OCI-LY3 (cell line): ENCODE data around the gene CAMTA1.

ENCODE experiments used
- H2AFZ ChIP-seq: fragments of 200-600, 300-600 bp; shearing (Covaris generic); 2 replicates; pipeline ENCODE4 v1.6.0; 2014; ENCODE audit warnings: antibody characterized with exemption, low read depth, low read length
- H3K27ac ChIP-seq: fragments of 200-600, 300-600 bp; sonication (generic); 2 replicates; pipeline ENCODE4 v1.5.1; 2014; ENCODE audit warnings: mild to moderate bottlenecking, low read length, moderate library complexity, mixed read lengths
- H3K27me3 ChIP-seq: fragments of 200-600, 300-600 bp; sonication (generic); 2 replicates; pipeline ENCODE4 v1.6.1; 2014; ENCODE audit warnings: low read depth, low read length, mixed read lengths
- H3K36me3 ChIP-seq: fragments of 200-600, 300-600 bp; sonication (generic); replicated peaks from 2 replicates; pipeline ENCODE3; 2014; ENCODE audit warnings: low read depth, low read length, mixed read lengths
- H3K4me1 ChIP-seq: fragments of 300-600, 200-600 bp; sonication (generic); 2 replicates; pipeline ENCODE4 v1.6.1; 2014; ENCODE audit warnings: low read length, mixed read lengths
- H3K4me2 ChIP-seq: fragments of 200-600, 300-600 bp; sonication (generic); 2 replicates; pipeline ENCODE4 v1.6.1; 2014; ENCODE audit warnings: low read length, mixed read lengths
- H3K4me3 ChIP-seq: fragments of 300-600, 200-600 bp; sonication (generic); 2 replicates; pipeline ENCODE4 v1.5.1; 2014; ENCODE audit warnings: antibody characterized with exemption, mild to moderate bottlenecking, low read length, moderate library complexity
- H3K79me2 ChIP-seq: fragments of 300-600, 200-600 bp; shearing (Covaris generic); 2 replicates; pipeline ENCODE4 v1.6.1; 2014; ENCODE audit warnings: mild to moderate bottlenecking, low read length, mixed read lengths
- H3K9ac ChIP-seq: fragments of 300-600, 200-600 bp; shearing (Covaris generic); 2 replicates; pipeline ENCODE4 v1.6.0; 2014; ENCODE audit warnings: mild to moderate bottlenecking, low read length, moderate library complexity
- H3K9me3 ChIP-seq: fragments of 200-600, 300-600 bp; shearing (Covaris generic); 2 replicates; pipeline ENCODE4 v1.6.1; 2014; ENCODE audit warnings: low read length, mixed read lengths; ENCODE audit not compliant: insufficient read depth
- H4K20me1 ChIP-seq: fragments of 200-600, 300-600 bp; sonication (generic); 2 replicates; pipeline ENCODE4 v1.6.1; 2016; ENCODE audit warnings: low read length, mixed read lengths; ENCODE audit not compliant: insufficient read depth
- EZH2phosphoT487 ChIP-seq: fragments of 200-600 bp; shearing (Covaris generic); IDR thresholded peaks from 2 replicates; pipeline ENCODE4 v1.6.1; 2018; ENCODE audit warnings: antibody characterized with exemption, mixed run types, low read depth
- TF ChIP-seq, protein P1 (sequence below): fragments of 200-600, 300-600 bp; sonication (generic); IDR thresholded peaks from 2 replicates; pipeline ENCODE4 v1.5.1; 2014; ENCODE audit warnings: antibody characterized with exemption, low read length, low read depth

The CAMTA1 gene

DNA sequence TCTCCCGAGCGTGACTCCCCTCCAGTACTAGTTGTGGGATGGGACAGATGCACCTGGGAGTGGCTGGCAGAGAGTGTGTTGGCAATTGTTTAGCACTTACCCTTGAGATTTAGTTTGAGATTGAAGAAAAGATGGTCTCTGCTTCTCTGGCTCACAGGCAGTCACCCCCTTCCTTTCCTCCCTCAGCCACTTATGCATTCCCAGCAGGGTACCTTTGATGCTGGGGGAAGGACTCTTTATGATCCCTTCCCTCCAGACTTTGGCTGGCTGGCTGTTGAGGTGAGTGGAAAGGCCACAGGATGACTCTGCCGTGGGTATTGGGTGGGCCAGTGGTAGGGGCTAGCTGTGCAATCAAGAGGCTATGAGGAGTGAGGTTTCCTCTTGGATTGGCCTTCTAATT, 236.8 kb downstream of the CAMTA1 start:
- Histone ChIP-seq H3K9me3 (no peaks in the 10 kb centered on the region), H4K20me1 (no peaks in the 10 kb centered on the region), H3K27ac (no peak overlapping the region), H3K79me2 (no peaks in the 10 kb centered on the region), H3K4me1 (no peaks in the 10 kb centered on the region), H3K9ac (no peak overlapping the region), H2AFZ (no peak overlapping the region), H3K27me3 (peaks cover 13% of the 10 kb centered on the region), H3K4me3 (no peak overlapping the region), H3K4me2 (no peak overlapping the region), H3K36me3 (no peaks in the 10 kb centered on the region)
- TF ChIP-seq, protein P1, sequence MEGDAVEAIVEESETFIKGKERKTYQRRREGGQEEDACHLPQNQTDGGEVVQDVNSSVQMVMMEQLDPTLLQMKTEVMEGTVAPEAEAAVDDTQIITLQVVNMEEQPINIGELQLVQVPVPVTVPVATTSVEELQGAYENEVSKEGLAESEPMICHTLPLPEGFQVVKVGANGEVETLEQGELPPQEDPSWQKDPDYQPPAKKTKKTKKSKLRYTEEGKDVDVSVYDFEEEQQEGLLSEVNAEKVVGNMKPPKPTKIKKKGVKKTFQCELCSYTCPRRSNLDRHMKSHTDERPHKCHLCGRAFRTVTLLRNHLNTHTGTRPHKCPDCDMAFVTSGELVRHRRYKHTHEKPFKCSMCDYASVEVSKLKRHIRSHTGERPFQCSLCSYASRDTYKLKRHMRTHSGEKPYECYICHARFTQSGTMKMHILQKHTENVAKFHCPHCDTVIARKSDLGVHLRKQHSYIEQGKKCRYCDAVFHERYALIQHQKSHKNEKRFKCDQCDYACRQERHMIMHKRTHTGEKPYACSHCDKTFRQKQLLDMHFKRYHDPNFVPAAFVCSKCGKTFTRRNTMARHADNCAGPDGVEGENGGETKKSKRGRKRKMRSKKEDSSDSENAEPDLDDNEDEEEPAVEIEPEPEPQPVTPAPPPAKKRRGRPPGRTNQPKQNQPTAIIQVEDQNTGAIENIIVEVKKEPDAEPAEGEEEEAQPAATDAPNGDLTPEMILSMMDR: no peak

DNA sequence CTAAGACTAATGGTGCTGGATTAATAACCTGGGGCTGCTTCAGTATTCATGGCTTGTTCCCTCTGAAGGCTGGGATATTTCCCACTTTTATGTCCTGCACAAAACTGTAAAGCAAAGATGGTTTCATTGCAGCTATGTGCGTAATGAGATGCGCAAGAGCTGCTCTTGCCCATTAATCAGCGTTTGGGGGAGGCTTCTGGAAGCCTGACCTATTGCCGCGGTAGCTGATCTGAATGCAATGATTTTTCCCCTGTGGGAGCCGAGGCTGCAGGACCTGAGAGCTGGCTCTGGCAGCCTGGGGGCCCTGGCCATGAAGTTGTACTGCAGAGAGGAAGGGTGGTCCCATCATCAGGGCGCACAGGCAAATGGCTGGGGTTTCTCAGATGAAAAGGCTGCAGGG, 239.8 kb downstream of the CAMTA1 start:
- no peak overlapping the region for H3K9ac ChIP-seq
- H3K4me3 ChIP-seq: no peak overlapping the region
- no peaks in the 10 kb centered on the region for H3K36me3 ChIP-seq
- H2AFZ ChIP-seq: no peak overlapping the region
- H4K20me1 ChIP-seq: no peaks in the 10 kb centered on the region
- peaks cover 8% of the 10 kb centered on the region; the same call in 1 of the 2 replicates for H3K27me3 ChIP-seq
- no peak overlapping the region for H3K4me2 ChIP-seq
- TF ChIP-seq, protein P1: no peak
- TF ChIP-seq EZH2phosphoT487: no peak
- no peak overlapping the region for H3K27ac ChIP-seq
- no peaks in the 10 kb centered on the region for H3K79me2 ChIP-seq
- no peaks in the 10 kb centered on the region for H3K4me1 ChIP-seq
- H3K9me3 ChIP-seq: no peaks in the 10 kb centered on the region

DNA sequence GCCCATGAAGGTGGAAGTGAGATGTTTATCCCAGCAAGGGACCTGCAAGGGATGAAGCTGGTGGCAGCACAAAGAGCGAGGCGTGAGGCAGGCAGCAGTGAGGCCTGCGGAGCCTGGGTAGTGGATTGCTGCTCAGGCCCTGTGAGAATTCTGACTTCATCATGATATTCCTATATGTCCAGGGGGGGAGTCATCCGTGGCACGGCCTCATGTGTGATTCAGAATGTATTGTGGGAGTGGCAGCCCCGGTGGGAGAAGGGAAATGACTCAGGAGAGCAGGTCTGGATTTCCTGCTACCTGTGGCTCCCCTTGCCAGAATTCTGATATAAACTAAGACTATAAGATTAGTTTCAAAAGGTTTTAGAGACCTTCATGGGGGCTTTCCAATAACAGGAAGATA, 240.9 kb downstream of the CAMTA1 start:
- no peak overlapping the region for H3K27ac ChIP-seq
- peaks cover 8% of the 10 kb centered on the region; the same call in 1 of the 2 replicates for H3K27me3 ChIP-seq
- H3K4me2 ChIP-seq: no peak overlapping the region
- no peaks in the 10 kb centered on the region for H3K79me2 ChIP-seq
- TF ChIP-seq EZH2phosphoT487: no peak
- TF ChIP-seq, protein P1: no peak
- H3K4me3 ChIP-seq: no peak overlapping the region
- no peaks in the 10 kb centered on the region for H3K4me1 ChIP-seq
- no peak overlapping the region for H3K9ac ChIP-seq
- no peaks in the 10 kb centered on the region for H4K20me1 ChIP-seq
- no peak overlapping the region for H2AFZ ChIP-seq
- no peaks in the 10 kb centered on the region for H3K9me3 ChIP-seq
- H3K36me3 ChIP-seq: no peaks in the 10 kb centered on the region

DNA sequence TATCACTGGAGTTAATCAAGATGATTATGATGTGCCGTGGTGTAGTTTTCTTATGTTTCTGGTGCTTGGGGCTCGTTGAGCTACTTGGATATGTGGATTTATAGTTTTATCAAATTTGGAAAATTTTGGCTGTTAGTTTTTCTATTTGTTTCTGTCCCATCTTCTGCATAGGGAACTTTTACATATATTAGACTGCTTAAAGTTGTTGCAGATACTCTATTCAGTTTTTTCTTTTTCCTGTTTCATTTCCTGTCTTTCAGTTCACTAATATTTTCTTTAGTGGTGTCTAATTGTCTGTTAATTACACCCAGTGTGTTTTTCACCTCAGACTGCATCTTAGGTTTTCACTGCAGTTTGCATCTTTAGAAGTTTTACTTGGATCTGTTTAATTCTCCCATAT, 247.7 kb downstream of the CAMTA1 start:
- no peaks in the 10 kb centered on the region for H3K36me3 ChIP-seq
- H3K9ac ChIP-seq: no peak overlapping the region
- no peaks in the 10 kb centered on the region for H3K27me3 ChIP-seq
- H3K4me1 ChIP-seq: no peaks in the 10 kb centered on the region
- no peak overlapping the region for H3K27ac ChIP-seq
- TF ChIP-seq, protein P1: no peak
- no peak for TF ChIP-seq EZH2phosphoT487
- H3K79me2 ChIP-seq: no peaks in the 10 kb centered on the region
- no peaks in the 10 kb centered on the region for H4K20me1 ChIP-seq
- H3K4me3 ChIP-seq: no peak overlapping the region
- no peaks in the 10 kb centered on the region for H3K9me3 ChIP-seq
- no peak overlapping the region for H3K4me2 ChIP-seq
- H2AFZ ChIP-seq: no peak overlapping the region
